ENCODE results near the gene ARHGAP24. TPM values are rescaled to one million over a fixed set of nuclear protein-coding genes. Genes with fewer than 3 reads are reported as not detected.
"Not testable (repeated sequence)": the region's sequence is repeated elsewhere in the genome, so short reads cannot be mapped to it uniquely, and the experiment has no call there.

ARHGAP24 gene
- total RNA-seq, 4 donors from 2014 or later: 17.8 to 65.2 (median 27.2) TPM

- Histone ChIP-seq H3K9me3 (no peaks in the 10 kb centered on the region), H3K27me3 (no peaks in the 10 kb centered on the region), H3K4me1 (no peaks in the 10 kb centered on the region), H3K27ac (no peak overlapping the region), H3K4me3 (no peak overlapping the region), H3K36me3 (no peaks in the 10 kb centered on the region)
- DNase-seq (ENCODE audit: low spot score in 2 of 2): no peak
- TF ChIP-seq POLR2A (IDR thresholded peaks at IDR 0.05): no peak
- no peak for TF ChIP-seq POLR2AphosphoS5 (IDR thresholded peaks at IDR 0.05)
- no peak for TF ChIP-seq EP300 (IDR thresholded peaks at IDR 0.05)
- no peak for TF ChIP-seq CTCF (IDR thresholded peaks at IDR 0.05)
Measured at GRCh38 chr4:85955620-85956292, 480.8 kb downstream of the ARHGAP24 start.

- H3K36me3 ChIP-seq: no peaks in the 10 kb centered on the region
- no peak for DNase-seq (ENCODE audit: low spot score in 2 of 2)
- 93% methylated on average over 16 of the region's 17 CpGs for WGBS
- H3K27ac ChIP-seq: no peak overlapping the region
- no peaks in the 10 kb centered on the region for H3K4me1 ChIP-seq
- TF ChIP-seq POLR2A (IDR thresholded peaks at IDR 0.05) (no peak), EP300 (IDR thresholded peaks at IDR 0.05) (no peak)
- no peak overlapping the region for H3K4me3 ChIP-seq
- H3K27me3 ChIP-seq: no peaks in the 10 kb centered on the region
- no peaks in the 10 kb centered on the region for H3K9me3 ChIP-seq
Measured at GRCh38 chr4:85956293-85956945, 481.5 kb downstream of the ARHGAP24 start.

- no peaks in the 10 kb centered on the region for H3K9me3 ChIP-seq
- H3K27me3 ChIP-seq: no peaks in the 10 kb centered on the region
- no peak for DNase-seq (ENCODE audit: low spot score in 2 of 2)
- H3K4me3 ChIP-seq: no peak overlapping the region
- H3K4me1 ChIP-seq: no peaks in the 10 kb centered on the region
- no peak for TF ChIP-seq CTCF (IDR thresholded peaks at IDR 0.05)
- no peak for TF ChIP-seq POLR2AphosphoS5 (IDR thresholded peaks at IDR 0.05)
- TF ChIP-seq EP300 (IDR thresholded peaks at IDR 0.05): no peak
- no peak for TF ChIP-seq POLR2A (IDR thresholded peaks at IDR 0.05)
- WGBS: 68% methylated on average over 4 of the region's 4 CpGs
- H3K27ac ChIP-seq: no peak overlapping the region
- H3K36me3 ChIP-seq: no peaks in the 10 kb centered on the region
Measured at GRCh38 chr4:85961887-85962286, 486.9 kb downstream of the ARHGAP24 start.

- no peak for DNase-seq (ENCODE audit: low spot score in 2 of 2)
- no peak for TF ChIP-seq EP300 (IDR thresholded peaks at IDR 0.05)
- no peak for TF ChIP-seq POLR2AphosphoS5 (IDR thresholded peaks at IDR 0.05)
- TF ChIP-seq POLR2A (IDR thresholded peaks at IDR 0.05): no peak
- no peak for TF ChIP-seq CTCF (IDR thresholded peaks at IDR 0.05)
- 75% methylated on average over 1 of the region's 1 CpG for WGBS
Measured at GRCh38 chr4:85963231-85963630, 488.3 kb downstream of the ARHGAP24 start.

GRCh38 chr4:85964298-85964697 lies 489.3 kb downstream of the ARHGAP24 start:
- TF ChIP-seq POLR2AphosphoS5 (IDR thresholded peaks at IDR 0.05) (no peak), POLR2A (IDR thresholded peaks at IDR 0.05) (no peak), EP300 (IDR thresholded peaks at IDR 0.05) (no peak), CTCF (IDR thresholded peaks at IDR 0.05) (no peak)
- DNase-seq (ENCODE audit: low spot score in 2 of 2): no peak
- Histone ChIP-seq H3K36me3 (no peaks in the 10 kb centered on the region), H3K27me3 (no peaks in the 10 kb centered on the region), H3K27ac (no peak overlapping the region), H3K4me3 (no peak overlapping the region), H3K4me1 (no peaks in the 10 kb centered on the region), H3K9me3 (no peaks in the 10 kb centered on the region)

More at GRCh38 chr4:85963231-85963630, 488.3 kb downstream of the ARHGAP24 start:
- Histone ChIP-seq H3K27ac (no peak overlapping the region), H3K4me3 (no peak overlapping the region), H3K36me3 (no peaks in the 10 kb centered on the region), H3K9me3 (no peaks in the 10 kb centered on the region), H3K27me3 (no peaks in the 10 kb centered on the region), H3K4me1 (no peaks in the 10 kb centered on the region)

- H3K27ac ChIP-seq: not testable (repeated sequence)
Measured at GRCh38 chr4:85965017-85965416, 490.1 kb downstream of the ARHGAP24 start.

More at GRCh38 chr4:85965017-85965416, 490.1 kb downstream of the ARHGAP24 start:
- 91% methylated on average over 4 of the region's 4 CpGs for WGBS
- not testable (repeated sequence) for H3K9me3 ChIP-seq; H3K4me1 ChIP-seq; H3K36me3 ChIP-seq; DNase-seq (ENCODE audit: low spot score in 2 of 2); H3K4me3 ChIP-seq; H3K27me3 ChIP-seq
